HUES48 (cell line): ENCODE data around the gene WBP2NL.
"Not testable (repeated sequence)": the region's sequence is repeated elsewhere in the genome, so short reads cannot be mapped to it uniquely, and the experiment has no call there.

Experiments used
- H3K27ac ChIP-seq: one replicate; pipeline ENCODE4 v1.7.0; 2013; ENCODE audit warnings: low read depth, low read length, inconsistent platforms
- H3K27me3 ChIP-seq: 2 replicates; pipeline ENCODE4 v1.6.1; 2013; ENCODE audit warnings: mild to moderate bottlenecking, low read length; ENCODE audit not compliant: control insufficient read depth, insufficient read depth
- H3K36me3 ChIP-seq: 2 replicates; pipeline ENCODE4 v1.6.1; 2013; ENCODE audit warnings: low read length; ENCODE audit not compliant: control insufficient read depth, insufficient read depth
- H3K4me1 ChIP-seq: 2 replicates; pipeline ENCODE4 v1.6.1; 2013; ENCODE audit warnings: mild to moderate bottlenecking, low read length; ENCODE audit not compliant: control insufficient read depth, insufficient read depth
- H3K4me3 ChIP-seq: 2 replicates; pipeline ENCODE4 v1.5.1; 2013; ENCODE audit warnings: mild to moderate bottlenecking, low read depth, low read length
- H3K9ac ChIP-seq: 2 replicates; pipeline ENCODE4 v1.6.1; 2013; ENCODE audit warnings: mild to moderate bottlenecking, low read depth, low read length, moderate library complexity
- H3K9me3 ChIP-seq: 2 replicates; pipeline ENCODE4 v1.6.1; 2013; ENCODE audit warnings: low read length; ENCODE audit not compliant: control insufficient read depth, insufficient read depth

Gene WBP2NL

GRCh38 chr22:42065438-42066125 is 67.0 kb downstream of the WBP2NL start:
- no peak overlapping the region for H3K9ac ChIP-seq
- H3K4me1 ChIP-seq, result peaks cover 18% of the 10 kb centered on the region
- peak overlapping the region; percentile 40 for H3K4me3 ChIP-seq
- H3K27me3 ChIP-seq, result no peaks in the 10 kb centered on the region
- no peak overlapping the region for H3K27ac ChIP-seq
- H3K36me3 ChIP-seq, result peaks cover 35% of the 10 kb centered on the region
- no peaks in the 10 kb centered on the region for H3K9me3 ChIP-seq

- Histone ChIP-seq H3K27me3 (no peaks in the 10 kb centered on the region), H3K9ac (no peak overlapping the region), H3K9me3 (no peaks in the 10 kb centered on the region), H3K4me1 (peaks cover 22% of the 10 kb centered on the region), H3K36me3 (peaks cover 29% of the 10 kb centered on the region), H3K4me3 (no peak overlapping the region), H3K27ac (no peak overlapping the region)
Observed at GRCh38 chr22:42066126-42066761, 67.7 kb downstream of the WBP2NL start.

- H3K9me3 ChIP-seq, result no peaks in the 10 kb centered on the region
- no peak overlapping the region for H3K27ac ChIP-seq
- H3K9ac ChIP-seq, result no peak overlapping the region
- no peak overlapping the region for H3K4me3 ChIP-seq
- peaks cover 23% of the 10 kb centered on the region for H3K4me1 ChIP-seq
- no peaks in the 10 kb centered on the region for H3K27me3 ChIP-seq
- peaks cover 25% of the 10 kb centered on the region; the same call in 1 of the 2 replicates for H3K36me3 ChIP-seq
Observed at GRCh38 chr22:42066937-42067336, 68.3 kb downstream of the WBP2NL start.

GRCh38 chr22:42067671-42068251 is 69.2 kb downstream of the WBP2NL start:
- H3K4me1 ChIP-seq, result peaks cover 23% of the 10 kb centered on the region
- no peak overlapping the region for H3K27ac ChIP-seq
- no peaks in the 10 kb centered on the region for H3K9me3 ChIP-seq
- H3K4me3 ChIP-seq, result no peak overlapping the region
- H3K27me3 ChIP-seq, result no peaks in the 10 kb centered on the region
- peaks cover 19% of the 10 kb centered on the region; the same call in 1 of the 2 replicates for H3K36me3 ChIP-seq
- H3K9ac ChIP-seq, result no peak overlapping the region

GRCh38 chr22:42068291-42068690 is 69.7 kb downstream of the WBP2NL start:
- H3K27ac ChIP-seq, result no peak overlapping the region
- no peak overlapping the region for H3K9ac ChIP-seq
- H3K36me3 ChIP-seq, result peaks cover 17% of the 10 kb centered on the region; the same call in 1 of the 2 replicates
- H3K27me3 ChIP-seq, result peaks cover 1% of the 10 kb centered on the region; the same call in 1 of the 2 replicates
- H3K9me3 ChIP-seq, result no peaks in the 10 kb centered on the region
- H3K4me3 ChIP-seq, result no peak overlapping the region
- peaks cover 23% of the 10 kb centered on the region for H3K4me1 ChIP-seq

- Histone ChIP-seq H3K9ac (no peak overlapping the region), H3K4me1 (peaks cover 19% of the 10 kb centered on the region), H3K27me3 (peaks cover 7% of the 10 kb centered on the region; the same call in 1 of the 2 replicates), H3K27ac (peak overlapping the region; percentile 59), H3K9me3 (no peaks in the 10 kb centered on the region), H3K4me3 (peak overlapping the region; percentile 64), H3K36me3 (peaks cover 17% of the 10 kb centered on the region; the same call in 1 of the 2 replicates)
Observed at GRCh38 chr22:42069801-42070516, 71.4 kb downstream of the WBP2NL start.

- Histone ChIP-seq H3K4me3 (peak within 1 kb of the TSS; percentile 64), H3K4me1 (peaks cover 11% of the 10 kb centered on the region), H3K27me3 (peaks cover 7% of the 10 kb centered on the region; the same call in 1 of the 2 replicates), H3K27ac (peak within 1 kb of the TSS; percentile 80), H3K9ac (peak within 1 kb of the TSS; percentile 66), H3K9me3 (no peaks in the 10 kb centered on the region), H3K36me3 (peaks cover 17% of the 10 kb centered on the region; the same call in 1 of the 2 replicates)
Observed at GRCh38 chr22:42070517-42071422, 72.2 kb downstream of the WBP2NL start, which contains the start of gene NAGA. Gene NAGA, minus strand, starts transcription at chr22:42070812. Its CDS starts 515 bp downstream, at chr22:42070297.

- not testable (repeated sequence) for H3K9ac ChIP-seq, H3K9me3 ChIP-seq, H3K4me1 ChIP-seq, H3K27me3 ChIP-seq, H3K27ac ChIP-seq
- H3K4me3 ChIP-seq, result peak overlapping the region; percentile 64; the same call in 1 of the 2 replicates
- H3K36me3 ChIP-seq, result peaks cover 12% of the 10 kb centered on the region; the same call in 1 of the 2 replicates
Observed at GRCh38 chr22:42071508-42071907, 72.9 kb downstream of the WBP2NL start.

GRCh38 chr22:42072606-42073330 is 74.2 kb downstream of the WBP2NL start:
- H3K27me3 ChIP-seq, result peaks cover 7% of the 10 kb centered on the region; the same call in 1 of the 2 replicates

More at GRCh38 chr22:42072606-42073330, 74.2 kb downstream of the WBP2NL start:
- peaks cover 9% of the 10 kb centered on the region for H3K36me3 ChIP-seq
- H3K4me3 ChIP-seq, result no peak overlapping the region
- H3K27ac ChIP-seq, result no peak overlapping the region
- H3K9me3 ChIP-seq, result no peaks in the 10 kb centered on the region
- H3K4me1 ChIP-seq, result peaks cover 9% of the 10 kb centered on the region
- no peak overlapping the region for H3K9ac ChIP-seq
